Stimulated activated CD8-positive, alpha-beta memory T cell treated with anti-CD3 and anti-CD28 coated beads, Interleukin-7, amount 100 ng/mL, for 4 hours (primary cell): ENCODE data around the gene EFHD1.
"Not testable (repeated sequence)": the region's sequence is repeated elsewhere in the genome, so short reads cannot be mapped to it uniquely, and the experiment has no call there.

ENCODE experiments used
- DNase-seq, 2 donors: peaks; one replicate each; pipeline ENCODE4 v3.0.0-alpha.2; 2020; ENCODE audit warnings: low read depth in 2 of 2

EFHD1 gene

DNA sequence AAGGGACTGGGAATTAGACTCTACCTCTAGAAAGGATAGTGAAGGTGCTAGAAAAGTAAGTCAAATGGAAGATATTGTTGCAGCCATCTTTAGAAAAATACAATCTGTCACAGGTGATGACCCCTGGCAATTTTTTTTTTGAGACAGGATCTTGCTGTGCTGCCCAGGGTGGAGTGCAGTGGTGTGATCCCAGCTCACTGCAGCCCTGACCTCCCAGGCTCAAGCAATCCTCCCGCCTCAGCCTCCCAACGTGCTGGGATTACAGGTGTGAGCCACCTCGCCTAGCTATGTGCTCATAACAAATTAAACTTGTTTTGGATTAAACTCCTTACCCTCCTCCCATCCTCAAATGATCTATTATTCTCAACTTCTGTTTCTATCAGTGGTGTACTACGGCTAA, 59.9 kb downstream of the EFHD1 start:
- no peak for DNase-seq

- DNase-seq = no peak
Measured at GRCh38 chr2:232696609-232697058, 63.2 kb downstream of the EFHD1 start.

DNA sequence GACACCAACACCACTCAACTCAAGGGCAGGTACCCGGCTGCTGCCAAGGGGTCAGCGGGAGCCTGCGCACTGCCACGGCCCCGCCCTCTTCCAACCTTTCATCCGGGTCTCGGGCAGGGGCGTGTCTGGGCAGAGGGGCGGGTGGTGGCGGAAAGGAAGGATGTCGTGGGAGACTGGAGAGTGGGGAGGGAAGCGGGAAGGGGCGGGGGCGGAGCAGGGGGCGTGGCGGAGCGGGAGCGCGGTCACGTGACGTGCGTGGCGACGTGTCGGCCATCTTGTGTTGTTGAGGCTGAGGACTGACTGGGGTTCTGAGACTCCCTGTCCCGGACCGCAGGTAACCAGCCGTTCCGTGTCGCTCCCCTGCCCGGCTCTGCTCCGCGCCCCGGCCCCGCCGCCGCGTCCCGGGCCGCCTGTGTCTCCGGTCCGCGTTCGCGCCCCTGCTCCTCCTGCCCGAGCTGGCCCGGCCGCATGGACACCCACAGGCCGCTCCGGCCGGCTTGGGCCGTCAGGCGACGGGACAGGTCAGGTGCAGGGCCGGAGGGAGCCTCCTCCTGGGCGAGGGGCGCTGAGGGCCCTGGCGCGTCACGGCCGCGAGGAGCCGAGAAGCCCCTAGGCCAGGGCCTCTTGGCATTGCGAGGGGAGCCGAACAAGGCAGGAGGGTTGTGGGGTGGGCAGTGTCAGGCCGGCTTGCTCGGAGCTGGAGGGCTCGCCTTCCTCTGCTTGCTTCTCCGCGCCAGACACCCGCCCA, 63.8 kb downstream of the EFHD1 start, which contains the start of gene GIGYF2:
Gene GIGYF2, plus strand, starts transcription at position 273 of the 748 bp plus-strand sequence. CDS start 37,867 bp downstream, outside the sequence.
- DNase-seq = peak; percentile 88 to 90

DNA sequence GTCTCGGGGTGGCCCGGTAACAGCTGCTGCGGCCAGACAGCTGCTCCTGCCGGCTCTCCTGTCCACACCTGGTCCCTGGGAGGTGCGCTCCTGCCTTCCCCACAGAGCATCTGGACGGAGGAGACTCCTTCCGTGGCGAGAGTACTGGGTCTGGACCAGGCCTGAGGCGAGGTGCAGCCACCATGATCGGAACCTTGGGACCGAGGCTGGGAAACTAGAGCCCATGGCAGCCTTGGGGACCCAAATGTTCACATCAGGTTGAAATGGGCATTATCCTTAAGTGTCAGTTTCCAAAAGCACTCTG, 64.4 kb downstream of the EFHD1 start:
- DNase-seq = no peak

- DNase-seq = no peak
Measured at GRCh38 chr2:232698556-232699091, 65.2 kb downstream of the EFHD1 start.

GRCh38 chr2:232699110-232699509, 65.7 kb downstream of the EFHD1 start:
- DNase-seq = no peak

DNA sequence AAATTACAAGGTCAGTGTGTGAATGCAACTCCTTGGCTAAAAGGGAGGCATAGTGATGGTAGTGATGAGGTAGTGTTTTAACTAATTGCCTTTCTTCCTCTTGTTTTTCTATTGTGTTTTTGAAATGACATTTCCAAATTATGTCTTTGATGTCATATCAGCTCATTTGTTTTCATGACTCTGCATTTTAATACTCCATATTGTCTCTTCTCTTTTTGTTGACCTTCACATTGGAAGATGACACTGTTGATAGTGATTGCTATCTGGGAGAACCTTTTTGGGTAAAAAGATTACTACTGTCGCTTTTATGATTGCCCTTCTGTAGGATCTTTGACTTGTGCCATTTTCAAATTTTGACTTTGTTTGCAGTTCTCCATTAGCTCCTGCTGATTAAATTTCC, 66.8 kb downstream of the EFHD1 start:
- no peak for DNase-seq

DNA sequence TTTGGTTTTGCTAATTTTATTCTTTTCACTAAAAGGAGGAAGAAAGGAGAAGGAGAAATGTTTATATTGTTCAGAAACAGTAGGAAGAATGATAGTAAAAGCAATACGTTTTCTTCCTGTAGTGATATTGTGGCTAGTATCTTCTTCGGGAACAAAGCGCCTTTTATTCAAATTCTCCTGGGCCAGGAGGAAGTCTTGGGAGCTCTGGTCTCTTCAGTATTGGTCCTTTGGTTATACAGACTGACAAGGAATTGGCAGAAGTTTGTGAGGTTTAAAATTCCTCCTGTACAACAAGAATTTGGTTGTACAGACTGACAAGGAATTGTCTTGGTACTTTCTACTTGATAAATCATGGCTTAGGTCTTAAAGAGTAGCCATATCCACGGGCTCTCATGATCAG, 73.7 kb downstream of the EFHD1 start:
- no peak for DNase-seq

- DNase-seq = no peak
Measured at GRCh38 chr2:232713505-232713904, 80.1 kb downstream of the EFHD1 start.

DNA sequence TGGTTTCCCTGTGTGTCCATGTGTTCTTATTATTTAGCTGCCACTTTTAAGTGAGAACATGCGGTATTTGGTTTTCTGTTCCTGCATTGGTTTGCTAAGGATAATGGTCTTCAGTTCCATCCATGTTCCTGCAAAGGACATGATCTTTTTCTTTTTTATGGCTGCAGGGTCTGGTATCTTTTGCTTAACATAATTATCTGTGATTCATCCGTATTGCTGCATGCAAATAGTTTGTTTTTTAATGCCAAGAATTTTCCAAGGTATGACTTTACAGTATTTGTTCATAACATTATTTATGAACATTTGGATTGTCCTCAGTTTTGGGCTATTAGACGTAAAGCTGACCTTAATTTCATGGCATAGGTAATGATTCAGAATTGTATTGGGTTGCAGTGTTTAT, 81.6 kb downstream of the EFHD1 start:
- no peak for DNase-seq

- DNase-seq = not testable (repeated sequence)
Measured at GRCh38 chr2:232720056-232720455, 86.7 kb downstream of the EFHD1 start.

DNA sequence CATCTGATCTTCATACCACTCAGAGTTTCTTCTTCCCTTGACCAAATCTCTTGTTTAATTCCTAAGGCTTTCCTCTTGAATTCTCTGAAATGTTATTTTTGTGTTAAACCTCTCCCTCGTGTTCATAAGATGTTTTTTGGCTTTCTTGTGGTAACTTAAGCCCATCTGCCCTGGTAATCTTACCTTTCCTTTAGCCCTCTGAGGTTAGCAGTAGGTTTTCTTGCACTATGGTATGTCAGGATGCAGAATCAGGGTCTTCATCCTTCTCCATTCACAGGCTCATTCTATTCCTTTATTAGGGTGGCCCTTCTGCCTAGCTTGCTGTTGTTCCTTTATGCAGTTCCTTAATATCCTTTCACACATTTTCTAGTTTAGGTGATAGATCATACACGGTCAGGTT, 87.9 kb downstream of the EFHD1 start:
- DNase-seq = no peak

DNA sequence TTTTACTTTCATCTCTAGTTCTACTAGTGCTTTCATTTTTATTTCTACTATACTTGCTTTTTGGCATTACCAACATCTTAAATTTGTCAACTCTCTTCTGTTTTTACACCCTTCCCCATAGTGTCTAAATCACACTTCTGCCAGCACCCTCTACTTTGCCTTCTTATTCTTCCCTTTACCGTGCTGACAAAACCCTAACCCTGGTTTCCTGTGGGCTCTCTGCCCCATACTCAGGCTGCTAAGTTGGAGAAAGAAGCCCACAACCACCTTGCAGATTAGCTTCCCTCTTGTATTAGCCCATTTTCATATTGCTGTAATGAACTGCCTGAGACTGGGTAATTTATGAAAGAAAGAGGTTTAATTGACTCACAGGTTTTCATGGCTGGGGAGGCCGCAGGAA, 88.5 kb downstream of the EFHD1 start:
- no peak for DNase-seq

GRCh38 chr2:232723027-232723426, 89.6 kb downstream of the EFHD1 start:
- no peak for DNase-seq

DNA sequence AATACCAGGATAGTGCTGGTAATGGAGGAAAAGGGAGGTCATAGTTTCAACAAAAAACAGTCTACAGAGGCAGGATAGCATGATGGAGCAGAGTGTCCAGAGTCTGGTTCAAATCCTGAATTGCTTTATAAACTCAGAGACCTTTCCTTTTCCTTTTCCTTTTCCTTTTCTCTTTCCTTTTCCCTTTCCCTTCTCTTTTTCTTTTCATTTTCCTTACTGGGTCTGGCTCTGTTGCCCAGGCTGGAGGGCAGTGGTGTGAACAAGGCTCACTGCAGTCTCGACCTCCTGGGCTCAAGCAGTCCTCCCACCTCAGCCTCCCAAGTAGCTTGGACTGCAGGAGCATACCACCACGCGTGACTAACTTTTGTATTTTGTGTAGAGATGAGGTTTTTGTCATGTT, 95.4 kb downstream of the EFHD1 start:
- no peak for DNase-seq

- DNase-seq = no peak
Measured at GRCh38 chr2:232731470-232731869, 98.1 kb downstream of the EFHD1 start.
